ENCODE results near the gene SCIN.

The SCIN gene

GRCh38 chr7:12569673-12570072 is 847 bp upstream of the SCIN start:
- no peak for DNase-seq

GRCh38 chr7:12570168-12570533 is 369 bp upstream of the SCIN start:
- DNase-seq, result no peak

GRCh38 chr7:12571691-12572090 is 1.2 kb downstream of the SCIN start:
- DNase-seq, result no peak

- DNase-seq, result no peak
Measured at GRCh38 chr7:12572941-12573575, 2.5 kb downstream of the SCIN start.

- DNase-seq, result no peak
Measured at GRCh38 chr7:12573885-12574284, 3.4 kb downstream of the SCIN start.

- no peak for DNase-seq
Measured at GRCh38 chr7:12578930-12579640, 8.6 kb downstream of the SCIN start.

- DNase-seq, result no peak
Measured at GRCh38 chr7:12581897-12582296, 11.4 kb downstream of the SCIN start.

GRCh38 chr7:12582362-12582761 is 11.8 kb downstream of the SCIN start:
- DNase-seq, result no peak

GRCh38 chr7:12583176-12583575 is 12.7 kb downstream of the SCIN start:
- no peak for DNase-seq

GRCh38 chr7:12583922-12584321 is 13.4 kb downstream of the SCIN start:
- no peak for DNase-seq

- no peak for DNase-seq
Measured at GRCh38 chr7:12584930-12585329, 14.4 kb downstream of the SCIN start.

GRCh38 chr7:12586271-12586670 is 15.8 kb downstream of the SCIN start:
- no peak for DNase-seq

GRCh38 chr7:12588259-12588904 is 17.9 kb downstream of the SCIN start:
- no peak for DNase-seq

- DNase-seq, result no peak
Measured at GRCh38 chr7:12590559-12590958, 20.0 kb downstream of the SCIN start.

GRCh38 chr7:12594122-12594897 is 23.8 kb downstream of the SCIN start:
- no peak for DNase-seq

GRCh38 chr7:12595148-12595547 is 24.6 kb downstream of the SCIN start:
- no peak for DNase-seq

- DNase-seq, result no peak
Measured at GRCh38 chr7:12596225-12596790, 25.8 kb downstream of the SCIN start.

GRCh38 chr7:12601302-12601869 is 30.9 kb downstream of the SCIN start:
- no peak for DNase-seq

- DNase-seq, result no peak
Measured at GRCh38 chr7:12607134-12607533, 36.6 kb downstream of the SCIN start.

GRCh38 chr7:12609561-12609960 is 39.0 kb downstream of the SCIN start:
- DNase-seq, result no peak

- no peak for DNase-seq
Measured at GRCh38 chr7:12610899-12611298, 40.4 kb downstream of the SCIN start.

- DNase-seq, result no peak
Measured at GRCh38 chr7:12612622-12613021, 42.1 kb downstream of the SCIN start.

All from cerebellar nuclear complex (tissue), 1 donor.